Activated CD4-positive, alpha-beta T cell treated with anti-CD3 and anti-CD28 coated beads, Interleukin-2, amount 10 ng/mL, durations not matched to agents 24 days and 14 days (primary cell): ENCODE measurements around the gene PDE1A. TPM values are rescaled to one million over a fixed set of nuclear protein-coding genes. Genes with fewer than 3 reads are reported as not detected.
A peak's percentile ranks its signal among the peaks of the same experiment; 100 is the strongest.

ENCODE experiments used
- DNase-seq: peaks from one replicate; pipeline ENCODE4 v3.0.0; 2022
- H3K27ac Mint-ChIP-seq: one replicate; pipeline ENCODE4 v1.8.0; 2022; ENCODE audit warnings: mild to moderate bottlenecking, mixed read lengths
- H3K27me3 Mint-ChIP-seq: one replicate; pipeline ENCODE4 v1.8.0; 2022; ENCODE audit warnings: mixed read lengths
- H3K36me3 Mint-ChIP-seq: one replicate; pipeline ENCODE4 v1.8.0; 2022; ENCODE audit warnings: low read depth, mild to moderate bottlenecking, mixed read lengths
- H3K4me1 Mint-ChIP-seq: one replicate; pipeline ENCODE4 v1.8.0; 2021; ENCODE audit warnings: mixed read lengths
- H3K4me3 Mint-ChIP-seq: one replicate; pipeline ENCODE4 v1.8.0; 2022; ENCODE audit warnings: mild to moderate bottlenecking, moderate library complexity, mixed read lengths
- H3K9me3 Mint-ChIP-seq: one replicate; pipeline ENCODE4 v1.8.0; 2021; ENCODE audit warnings: mixed read lengths
- intact Hi-C: fragments of 100-400 bp; cut with micrococcal nuclease; formaldehyde crosslinking; loops from one replicate; pipeline ENCODE4 v1.15.1; 2023
- total RNA-seq: library from RNA; stranded (reverse); gene quantifications from 2 replicates; pipeline ENCODE4 v1.2.3, GENCODE V29; 2022

The PDE1A gene
- total RNA-seq, 1 donor from 2014 or later, result not detected

GRCh38 chr2:182261860-182262387 lies 164.9 kb downstream of the PDE1A start:
- Mint-ChIP-seq H3K36me3 (no peaks in the 10 kb centered on the region), H3K27me3 (no peaks in the 10 kb centered on the region), H3K9me3 (no peaks in the 10 kb centered on the region), H3K4me3 (no peak overlapping the region), H3K4me1 (no peaks in the 10 kb centered on the region), H3K27ac (no peak overlapping the region)
- intact Hi-C loops, result no loop called here
- DNase-seq, result no peak

GRCh38 chr2:182259629-182260150 lies 167.1 kb downstream of the PDE1A start:
- Mint-ChIP-seq H3K27me3 (no peaks in the 10 kb centered on the region), H3K27ac (no peak overlapping the region), H3K4me1 (no peaks in the 10 kb centered on the region), H3K4me3 (no peak overlapping the region), H3K36me3 (no peaks in the 10 kb centered on the region), H3K9me3 (no peaks in the 10 kb centered on the region)
- intact Hi-C loops, result no loop called here
- DNase-seq, result no peak

GRCh38 chr2:182252534-182252933 lies 174.3 kb downstream of the PDE1A start:
- no peaks in the 10 kb centered on the region for H3K9me3 Mint-ChIP-seq
- no peaks in the 10 kb centered on the region for H3K4me1 Mint-ChIP-seq
- no peaks in the 10 kb centered on the region for H3K27me3 Mint-ChIP-seq
- no peaks in the 10 kb centered on the region for H3K36me3 Mint-ChIP-seq
- intact Hi-C loops, result no loop called here
- no peak for DNase-seq
- H3K27ac Mint-ChIP-seq, result no peak overlapping the region
- no peak overlapping the region for H3K4me3 Mint-ChIP-seq

- H3K36me3 Mint-ChIP-seq, result no peaks in the 10 kb centered on the region
- no peak for DNase-seq
- intact Hi-C loops, result no loop called here
- H3K9me3 Mint-ChIP-seq, result no peaks in the 10 kb centered on the region
- no peak overlapping the region for H3K4me3 Mint-ChIP-seq
- H3K4me1 Mint-ChIP-seq, result no peaks in the 10 kb centered on the region
- peaks cover 2% of the 10 kb centered on the region for H3K27me3 Mint-ChIP-seq
- H3K27ac Mint-ChIP-seq, result no peak overlapping the region
Measured at GRCh38 chr2:182248898-182249297, 177.9 kb downstream of the PDE1A start.

- no peak overlapping the region for H3K27ac Mint-ChIP-seq
- DNase-seq, result no peak
- H3K27me3 Mint-ChIP-seq, result peaks cover 2% of the 10 kb centered on the region
- no peaks in the 10 kb centered on the region for H3K36me3 Mint-ChIP-seq
- intact Hi-C loops, result no loop called here
- H3K4me3 Mint-ChIP-seq, result no peak overlapping the region
- H3K4me1 Mint-ChIP-seq, result no peaks in the 10 kb centered on the region
- no peaks in the 10 kb centered on the region for H3K9me3 Mint-ChIP-seq
Measured at GRCh38 chr2:182248362-182248761, 178.5 kb downstream of the PDE1A start.

GRCh38 chr2:182247831-182248230 lies 179.0 kb downstream of the PDE1A start:
- DNase-seq, result no peak
- intact Hi-C loops, result no loop called here
- Mint-ChIP-seq H3K27ac (no peak overlapping the region), H3K36me3 (no peaks in the 10 kb centered on the region), H3K4me1 (no peaks in the 10 kb centered on the region), H3K4me3 (no peak overlapping the region), H3K27me3 (peaks cover 2% of the 10 kb centered on the region), H3K9me3 (no peaks in the 10 kb centered on the region)

GRCh38 chr2:182245963-182246362 lies 180.9 kb downstream of the PDE1A start:
- H3K4me3 Mint-ChIP-seq, result no peak overlapping the region
- H3K4me1 Mint-ChIP-seq, result no peaks in the 10 kb centered on the region
- no peak overlapping the region for H3K27ac Mint-ChIP-seq
- no peak for DNase-seq
- H3K36me3 Mint-ChIP-seq, result no peaks in the 10 kb centered on the region
- H3K27me3 Mint-ChIP-seq, result peaks cover 2% of the 10 kb centered on the region
- intact Hi-C loops, result no loop called here
- no peaks in the 10 kb centered on the region for H3K9me3 Mint-ChIP-seq

GRCh38 chr2:182242609-182243008 lies 184.2 kb downstream of the PDE1A start:
- Mint-ChIP-seq H3K27ac (no peak overlapping the region), H3K36me3 (no peaks in the 10 kb centered on the region), H3K27me3 (peaks cover 2% of the 10 kb centered on the region), H3K4me3 (no peak overlapping the region), H3K9me3 (no peaks in the 10 kb centered on the region), H3K4me1 (no peaks in the 10 kb centered on the region)
- no peak for DNase-seq
- intact Hi-C loops, result no loop called here

- Mint-ChIP-seq H3K27me3 (peaks cover 2% of the 10 kb centered on the region), H3K27ac (no peak overlapping the region), H3K36me3 (no peaks in the 10 kb centered on the region), H3K9me3 (no peaks in the 10 kb centered on the region), H3K4me3 (no peak overlapping the region), H3K4me1 (no peaks in the 10 kb centered on the region)
- intact Hi-C loops, result no loop called here
- no peak for DNase-seq
Measured at GRCh38 chr2:182241936-182242335, 184.9 kb downstream of the PDE1A start.

- no peak overlapping the region for H3K27ac Mint-ChIP-seq
- peaks cover 2% of the 10 kb centered on the region for H3K27me3 Mint-ChIP-seq
- H3K4me3 Mint-ChIP-seq, result no peak overlapping the region
- H3K36me3 Mint-ChIP-seq, result no peaks in the 10 kb centered on the region
- no peaks in the 10 kb centered on the region for H3K9me3 Mint-ChIP-seq
- intact Hi-C loops, result loop anchor here (1.0 kb wide), 1 partner anchor 409 kb away; no protein-coding TSS in a partner anchor
- peak; percentile 70 for DNase-seq
- H3K4me1 Mint-ChIP-seq, result no peaks in the 10 kb centered on the region
Measured at GRCh38 chr2:182240862-182241371, 185.9 kb downstream of the PDE1A start.

- Mint-ChIP-seq H3K27me3 (peaks cover 2% of the 10 kb centered on the region), H3K27ac (no peak overlapping the region), H3K4me3 (no peak overlapping the region), H3K9me3 (no peaks in the 10 kb centered on the region), H3K4me1 (no peaks in the 10 kb centered on the region), H3K36me3 (no peaks in the 10 kb centered on the region)
- intact Hi-C loops, result no loop called here
- DNase-seq, result no peak
Measured at GRCh38 chr2:182230561-182230960, 196.3 kb downstream of the PDE1A start.

- peaks cover 2% of the 10 kb centered on the region for H3K27me3 Mint-ChIP-seq
- H3K4me3 Mint-ChIP-seq, result no peak overlapping the region
- intact Hi-C loops, result no loop called here
- no peak for DNase-seq
- H3K4me1 Mint-ChIP-seq, result no peaks in the 10 kb centered on the region
- H3K27ac Mint-ChIP-seq, result no peak overlapping the region
- H3K9me3 Mint-ChIP-seq, result no peaks in the 10 kb centered on the region
- no peaks in the 10 kb centered on the region for H3K36me3 Mint-ChIP-seq
Measured at GRCh38 chr2:182229297-182229696, 197.5 kb downstream of the PDE1A start.

GRCh38 chr2:182228741-182229140 lies 198.1 kb downstream of the PDE1A start:
- Mint-ChIP-seq H3K4me3 (no peak overlapping the region), H3K27ac (no peak overlapping the region)
- intact Hi-C loops, result no loop called here

GRCh38 chr2:182228073-182228473 lies 198.8 kb downstream of the PDE1A start:
- intact Hi-C loops, result no loop called here
- no peaks in the 10 kb centered on the region for H3K9me3 Mint-ChIP-seq
- H3K4me3 Mint-ChIP-seq, result no peak overlapping the region
- DNase-seq, result no peak
- no peaks in the 10 kb centered on the region for H3K27me3 Mint-ChIP-seq
- no peaks in the 10 kb centered on the region for H3K36me3 Mint-ChIP-seq
- no peaks in the 10 kb centered on the region for H3K4me1 Mint-ChIP-seq
- no peak overlapping the region for H3K27ac Mint-ChIP-seq

More at GRCh38 chr2:182228741-182229140, 198.1 kb downstream of the PDE1A start:
- Mint-ChIP-seq H3K4me1 (no peaks in the 10 kb centered on the region), H3K36me3 (no peaks in the 10 kb centered on the region), H3K9me3 (no peaks in the 10 kb centered on the region), H3K27me3 (peaks cover 2% of the 10 kb centered on the region)
- no peak for DNase-seq

GRCh38 chr2:182226807-182227206 lies 200.0 kb downstream of the PDE1A start:
- H3K4me1 Mint-ChIP-seq, result no peaks in the 10 kb centered on the region
- H3K9me3 Mint-ChIP-seq, result no peaks in the 10 kb centered on the region
- no peak overlapping the region for H3K4me3 Mint-ChIP-seq
- H3K27me3 Mint-ChIP-seq, result no peaks in the 10 kb centered on the region
- intact Hi-C loops, result no loop called here
- H3K27ac Mint-ChIP-seq, result no peak overlapping the region
- DNase-seq, result no peak
- no peaks in the 10 kb centered on the region for H3K36me3 Mint-ChIP-seq
